Activated T-cell treated with anti-CD3 and anti-CD28 coated beads for 24 hours (primary cell): ENCODE data around the gene TPO.
"Not testable (repeated sequence)": the region's sequence is repeated elsewhere in the genome, so short reads cannot be mapped to it uniquely, and the experiment has no call there.

Experiments used
- DNase-seq: peaks from one replicate; pipeline ENCODE4 v3.0.0-alpha.2; 2020; ENCODE audit warnings: low read depth

The TPO gene

GRCh38 chr2:1405967-1406366 is 7.3 kb upstream of the TPO start:
- no peak for DNase-seq

- no peak for DNase-seq
Measured at GRCh38 chr2:1406434-1406833, 6.8 kb upstream of the TPO start.

- DNase-seq = no peak
Measured at GRCh38 chr2:1407950-1408675, 5.2 kb upstream of the TPO start.

GRCh38 chr2:1414121-1414520 is 858 bp downstream of the TPO start:
- no peak for DNase-seq

GRCh38 chr2:1414901-1415300 is 1.6 kb downstream of the TPO start:
- not testable (repeated sequence) for DNase-seq

GRCh38 chr2:1415501-1415900 is 2.2 kb downstream of the TPO start:
- DNase-seq = no peak

GRCh38 chr2:1418566-1418965 is 5.3 kb downstream of the TPO start:
- DNase-seq = no peak

GRCh38 chr2:1420746-1421480 is 7.7 kb downstream of the TPO start:
- DNase-seq = no peak

GRCh38 chr2:1421731-1422130 is 8.5 kb downstream of the TPO start:
- no peak for DNase-seq

- DNase-seq = no peak
Measured at GRCh38 chr2:1422131-1422530, 8.9 kb downstream of the TPO start.

GRCh38 chr2:1422716-1423285 is 9.5 kb downstream of the TPO start:
- no peak for DNase-seq

GRCh38 chr2:1427086-1427485 is 13.8 kb downstream of the TPO start:
- no peak for DNase-seq

- no peak for DNase-seq
Measured at GRCh38 chr2:1429895-1430294, 16.6 kb downstream of the TPO start.

- no peak for DNase-seq
Measured at GRCh38 chr2:1430491-1430890, 17.2 kb downstream of the TPO start.

- no peak for DNase-seq
Measured at GRCh38 chr2:1431886-1432400, 18.7 kb downstream of the TPO start.

GRCh38 chr2:1432726-1433125 is 19.5 kb downstream of the TPO start:
- DNase-seq = no peak

GRCh38 chr2:1436369-1436768 is 23.1 kb downstream of the TPO start:
- DNase-seq = no peak

GRCh38 chr2:1437101-1437500 is 23.8 kb downstream of the TPO start:
- no peak for DNase-seq

- no peak for DNase-seq
Measured at GRCh38 chr2:1437537-1437936, 24.3 kb downstream of the TPO start.

- DNase-seq = no peak
Measured at GRCh38 chr2:1438972-1439371, 25.7 kb downstream of the TPO start.

GRCh38 chr2:1440581-1440980 is 27.3 kb downstream of the TPO start:
- no peak for DNase-seq

- DNase-seq = no peak
Measured at GRCh38 chr2:1446301-1446700, 33.0 kb downstream of the TPO start.

- no peak for DNase-seq
Measured at GRCh38 chr2:1448009-1448408, 34.7 kb downstream of the TPO start.
